HG03108 (cell line): ENCODE measurements around the gene CAD.

Experiments
- ATAC-seq: cut with Tn5 transposase; IDR thresholded peaks from one replicate; pipeline ENCODE4 v1.9.1; 2021; ENCODE audit warnings: moderate library complexity; ENCODE audit not compliant: unreplicated experiment

Gene CAD

DNA sequence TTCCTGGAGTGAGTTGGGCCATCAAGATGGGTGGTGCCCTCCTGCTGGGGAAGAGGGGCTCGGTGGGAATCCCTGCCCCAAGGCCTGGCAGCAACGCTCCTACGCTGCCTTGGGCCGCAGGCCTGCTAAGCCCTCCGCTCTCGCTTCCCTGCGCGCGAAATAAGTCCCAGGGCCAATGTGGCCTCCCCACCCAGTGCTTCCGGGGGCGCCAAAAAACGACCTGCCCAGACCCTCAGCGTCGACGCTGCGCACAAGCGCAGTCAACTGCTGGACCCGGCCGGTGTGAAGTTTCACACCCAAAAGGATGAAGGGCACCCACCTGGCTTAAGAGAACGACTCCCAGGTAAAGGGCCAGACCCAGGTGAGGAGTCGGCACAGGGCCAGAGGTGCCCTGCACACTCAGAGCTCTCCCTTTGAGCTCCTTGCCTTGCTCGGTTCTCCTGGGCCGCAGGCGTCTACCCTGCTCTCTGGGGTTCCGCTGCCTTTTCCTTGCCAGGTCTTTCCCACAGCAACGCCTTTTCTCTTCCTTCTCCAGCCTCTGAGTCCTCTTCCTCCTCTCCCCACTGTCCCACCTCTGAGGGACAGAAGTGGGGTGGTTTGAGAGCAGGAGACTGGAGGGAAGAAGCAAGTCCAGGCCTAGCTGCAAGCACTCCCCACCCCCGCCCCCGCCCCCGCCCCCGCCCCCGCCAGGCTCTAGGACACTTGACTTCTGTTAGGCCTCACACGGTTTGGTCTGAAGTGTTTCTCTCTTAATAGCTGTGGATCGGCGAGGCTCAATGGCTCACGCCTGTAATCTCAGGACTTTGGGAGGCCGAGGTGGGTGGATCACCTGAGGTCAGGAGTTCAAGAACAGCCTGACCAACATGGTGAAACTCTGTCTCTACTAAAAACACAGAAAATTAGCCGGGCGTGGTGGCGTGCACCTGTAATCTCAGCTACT is 58.3 kb downstream of the CAD start, which contains the start of gene DNAJC5G:
DNAJC5G (plus strand) TSS at position 223 of the 940 bp plus-strand sequence. CDS start 1,296 bp downstream, outside the sequence.
- ATAC-seq, result no peak

DNA sequence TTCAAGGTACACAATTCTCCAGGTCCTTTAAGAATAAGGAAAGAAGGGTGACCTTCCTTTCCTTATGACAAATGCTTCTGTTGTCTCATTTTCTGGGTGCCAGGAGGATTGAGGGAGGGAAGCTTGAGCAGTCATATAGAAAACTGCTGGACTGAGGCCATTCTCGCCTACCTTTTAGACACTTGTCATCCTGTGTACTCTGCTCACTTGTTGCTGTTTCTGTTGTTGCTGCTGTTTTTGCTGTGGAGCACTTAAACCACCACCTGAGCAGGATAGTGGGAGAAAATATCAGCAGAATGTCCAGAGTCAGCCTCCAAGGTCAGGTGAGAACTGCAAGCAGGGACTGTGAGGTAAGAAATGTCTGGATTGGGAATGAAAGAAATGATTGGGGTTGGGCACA is 60.8 kb downstream of the CAD start:
- ATAC-seq, result no peak

DNA sequence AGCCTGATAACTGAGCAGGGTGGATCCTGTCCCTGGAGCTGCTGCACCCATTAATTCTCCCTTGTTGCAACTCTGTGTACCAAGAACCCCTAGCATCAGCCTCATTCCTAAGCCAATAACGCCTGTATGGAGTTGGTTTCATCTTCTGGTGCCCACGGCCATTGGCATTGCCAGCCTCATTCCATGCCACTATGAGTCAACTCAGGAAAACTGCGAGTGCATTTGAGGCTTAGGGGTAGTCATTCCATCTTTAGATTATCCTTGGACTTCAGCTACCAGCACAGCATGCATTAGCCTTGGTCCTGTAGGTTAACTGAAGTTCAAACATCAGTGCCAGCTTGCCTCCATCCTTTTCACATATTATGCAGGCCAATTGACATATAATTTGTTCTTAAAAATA is 63.7 kb downstream of the CAD start:
- no peak for ATAC-seq

DNA sequence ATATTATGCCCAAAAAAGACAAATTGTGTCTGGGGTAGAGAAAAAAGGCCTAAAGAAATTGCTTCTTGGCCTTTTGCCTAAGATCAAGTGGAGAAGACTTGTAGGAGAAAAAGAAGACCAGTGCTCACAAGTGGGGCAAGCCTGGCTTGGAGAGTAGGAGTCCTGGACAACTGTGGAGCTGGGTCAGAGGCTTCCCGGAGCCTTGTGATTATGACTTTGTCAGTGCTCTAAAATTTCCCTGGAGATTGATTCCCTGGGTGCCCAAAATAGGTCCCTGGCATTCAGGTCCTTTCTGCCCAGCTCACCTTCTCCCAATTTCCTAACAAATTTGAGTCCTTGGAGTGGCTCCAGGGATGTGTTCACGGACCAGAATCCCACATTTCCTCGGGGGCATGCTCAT is 64.3 kb downstream of the CAD start:
- ATAC-seq, result no peak

DNA sequence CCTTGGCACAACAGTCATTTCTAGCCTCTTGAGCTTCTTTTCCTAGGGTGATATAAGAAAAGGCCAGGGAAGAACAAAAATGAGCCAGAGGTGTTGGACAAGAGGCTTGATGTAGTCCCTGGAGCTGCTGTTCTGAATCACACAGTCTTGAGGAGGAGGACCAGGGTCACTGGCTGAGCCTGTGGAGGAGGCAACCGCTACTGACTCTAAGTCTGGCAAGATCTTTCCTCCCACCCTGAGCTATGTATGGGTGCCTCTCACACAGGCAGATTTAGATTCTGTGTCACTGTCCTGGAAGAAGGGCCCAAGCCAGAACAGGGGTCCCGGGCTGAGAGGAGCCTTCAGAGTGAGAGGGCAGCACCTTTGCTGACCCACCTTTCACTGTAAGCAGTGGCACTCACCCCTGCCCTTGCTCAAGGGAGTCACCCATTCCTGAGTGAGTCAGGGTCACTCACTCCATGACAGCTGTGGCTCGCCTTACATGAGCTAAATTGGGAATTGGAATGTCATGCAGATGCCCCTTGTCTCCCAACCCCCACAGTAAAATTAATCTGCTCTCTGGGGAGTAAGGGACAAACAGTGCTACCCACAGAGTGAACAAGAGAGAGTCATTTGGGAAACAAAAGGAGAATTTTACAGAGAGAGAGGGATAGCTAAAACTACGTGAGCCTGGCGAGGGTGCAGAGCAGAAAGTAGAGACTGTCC is 64.8 kb downstream of the CAD start, which contains the start of gene TRIM54:
TRIM54 (plus strand) TSS at position 575 of the 705 bp plus-strand sequence. CDS start 303 bp downstream, outside the sequence.
- ATAC-seq, result no peak

DNA sequence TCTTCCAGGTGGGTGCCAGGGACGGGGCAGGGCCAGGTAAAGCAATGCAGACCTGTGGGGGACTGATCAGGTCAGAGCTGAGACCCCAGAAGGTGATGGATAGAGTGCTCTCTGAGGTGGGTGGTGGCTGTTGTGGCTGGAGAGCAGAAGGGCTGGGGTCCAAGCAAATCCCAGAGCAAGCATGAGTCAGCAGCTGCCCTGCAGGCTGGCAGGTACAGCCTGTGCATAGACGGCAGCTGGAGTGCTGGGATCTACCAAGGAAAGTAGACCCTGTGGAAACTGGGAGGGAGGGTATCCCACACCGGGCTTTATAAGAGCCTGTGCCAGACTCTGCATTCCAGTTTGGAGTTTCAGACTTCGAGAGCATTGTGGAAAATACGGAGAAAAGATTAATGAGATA is 65.7 kb downstream of the CAD start:
- no peak for ATAC-seq

DNA sequence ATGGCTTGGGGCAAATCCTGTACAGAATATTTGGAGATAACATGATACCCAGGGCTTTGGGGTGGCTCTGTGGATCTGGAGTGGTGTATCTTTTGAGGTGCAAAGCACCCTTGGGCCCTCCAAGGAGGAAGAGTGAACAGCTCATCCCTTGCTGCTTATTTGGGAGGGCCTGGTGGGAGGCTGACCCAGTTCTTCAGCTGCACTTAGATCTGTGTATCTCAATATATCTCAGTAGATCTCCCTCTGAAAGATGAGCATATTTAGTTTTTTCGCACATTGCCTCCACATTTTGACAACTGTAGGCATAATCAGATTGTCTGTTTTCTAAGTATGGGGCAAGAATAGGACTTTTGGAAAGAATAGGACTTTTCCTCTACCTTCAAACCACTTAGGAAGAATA is 67.8 kb downstream of the CAD start:
- ATAC-seq, result no peak

DNA sequence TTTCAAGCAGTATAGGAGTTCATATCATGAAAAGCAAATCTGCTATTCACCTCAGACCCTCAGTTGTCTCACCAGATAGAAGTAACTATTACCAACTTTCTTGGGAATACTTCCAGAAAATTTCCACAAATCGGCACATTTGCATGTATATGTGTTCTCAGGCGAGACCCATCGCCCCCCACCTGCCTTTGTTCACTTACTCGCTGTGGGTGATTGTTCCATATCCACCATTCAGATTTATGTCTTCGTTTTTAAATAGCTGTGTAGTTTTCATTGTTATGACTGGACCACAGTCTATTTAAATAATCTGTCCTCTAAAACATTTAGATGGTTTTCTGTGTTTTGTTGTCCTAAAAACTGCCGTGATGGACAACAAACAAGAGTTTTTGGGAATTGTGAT is 68.3 kb downstream of the CAD start:
- ATAC-seq, result no peak

DNA sequence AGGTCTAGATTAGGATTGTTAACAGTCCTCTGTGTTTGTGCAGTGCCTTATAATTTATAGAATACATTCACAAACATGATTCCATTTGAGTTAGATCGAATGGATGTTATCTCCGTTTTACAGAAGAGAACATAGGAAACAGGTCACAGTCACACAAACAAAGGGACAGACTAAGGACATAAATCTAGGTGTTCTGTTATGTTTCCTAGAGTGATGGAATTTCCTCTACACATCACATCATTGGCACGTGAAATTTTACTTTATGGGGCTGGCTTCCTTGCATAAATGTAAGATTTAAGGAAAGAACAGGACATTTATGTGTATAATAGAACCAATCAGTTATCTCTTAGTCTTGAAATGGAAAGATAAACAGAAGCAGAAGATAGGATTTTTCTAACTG is 71.4 kb downstream of the CAD start:
- no peak for ATAC-seq

DNA sequence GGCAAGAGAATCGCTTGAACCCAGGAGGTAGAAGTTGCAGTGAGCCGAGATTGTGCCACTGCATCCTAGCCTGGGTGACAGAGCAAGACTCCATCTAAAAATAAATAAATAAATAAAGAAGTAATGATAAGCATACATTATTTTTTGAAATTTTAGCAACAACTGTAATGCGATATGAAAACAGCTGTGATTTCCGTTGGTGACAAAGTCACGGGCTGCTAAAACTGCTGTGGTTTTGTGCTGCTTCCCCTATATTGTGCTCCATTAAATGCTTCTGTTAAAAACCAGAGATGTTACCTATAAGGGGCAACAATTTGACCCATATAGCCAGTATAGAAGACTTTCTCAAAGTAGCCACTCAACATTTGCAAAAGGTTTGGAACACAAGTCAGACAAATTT is 73.4 kb downstream of the CAD start:
- ATAC-seq, result no peak

DNA sequence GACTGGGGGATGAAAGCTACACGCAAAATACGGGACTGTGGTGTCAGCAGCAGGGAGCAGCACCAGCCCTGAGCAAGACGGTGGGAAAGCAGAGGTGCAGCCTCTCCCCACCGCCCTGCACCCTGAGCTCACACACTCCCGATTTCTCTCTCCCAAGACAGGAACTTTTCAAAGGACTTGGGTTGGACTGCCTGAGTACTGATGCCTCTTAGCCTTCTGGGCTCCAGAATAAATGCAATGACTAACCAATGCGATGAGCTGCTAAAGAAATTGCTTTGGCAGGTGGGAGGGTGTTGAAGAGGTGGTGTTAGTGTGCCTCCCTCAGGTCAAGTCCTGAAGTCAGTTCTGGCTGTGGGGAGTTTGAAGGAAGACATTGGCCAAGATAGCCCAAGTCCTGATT is 74.7 kb downstream of the CAD start:
- ATAC-seq, result no peak
